HG02610 (cell line): ENCODE results near the gene NDRG4.

Experiments
- ATAC-seq: cut with Tn5 transposase; IDR thresholded peaks from one replicate; pipeline ENCODE4 v1.9.1; 2021; ENCODE audit warnings: mild to moderate bottlenecking, moderate library complexity; ENCODE audit not compliant: unreplicated experiment

Gene NDRG4

GRCh38 chr16:58537124-58537906 is 37.4 kb downstream of the NDRG4 start:
- no peak for ATAC-seq

- no peak for ATAC-seq
Measured at GRCh38 chr16:58541711-58542110, 41.8 kb downstream of the NDRG4 start.

- no peak for ATAC-seq
Measured at GRCh38 chr16:58542291-58542690, 42.3 kb downstream of the NDRG4 start.

DNA sequence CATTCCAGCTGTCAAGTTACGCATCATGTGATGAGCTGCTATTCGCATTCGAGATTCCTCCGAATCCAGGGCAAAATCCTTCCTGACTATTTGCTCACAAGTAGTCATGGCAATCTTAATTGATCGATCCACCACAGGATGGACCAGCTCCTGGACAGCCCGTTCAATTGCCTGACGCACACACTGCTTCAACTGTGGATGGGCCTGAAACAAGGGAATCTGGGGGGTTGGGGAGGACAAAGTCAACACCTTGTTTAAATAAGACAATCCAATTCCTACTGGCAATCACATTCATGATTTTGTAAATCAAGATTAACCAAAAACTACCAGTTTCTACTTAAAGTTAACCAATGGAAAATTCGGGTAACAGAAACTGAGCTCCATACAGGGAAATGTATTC is 43.7 kb downstream of the NDRG4 start:
- ATAC-seq: no peak

DNA sequence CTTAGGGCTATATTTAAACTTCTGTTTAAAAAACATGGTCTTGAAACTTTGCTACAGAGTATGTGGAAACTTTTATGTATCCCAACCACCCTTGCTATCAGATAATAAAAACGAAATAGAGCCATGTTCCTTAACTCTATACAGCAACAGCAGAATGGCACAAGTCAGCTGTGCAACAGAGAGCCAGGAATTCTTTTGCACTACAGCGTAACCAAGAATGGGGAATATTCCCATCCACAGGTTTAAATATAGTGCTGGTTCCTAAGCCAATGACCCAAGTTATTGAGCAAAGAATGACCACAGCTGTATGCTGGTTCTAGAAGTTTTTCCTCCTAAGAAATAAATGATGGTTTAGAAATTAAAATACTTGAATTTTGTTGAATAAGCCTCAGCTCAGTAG is 48.4 kb downstream of the NDRG4 start:
- no peak for ATAC-seq

DNA sequence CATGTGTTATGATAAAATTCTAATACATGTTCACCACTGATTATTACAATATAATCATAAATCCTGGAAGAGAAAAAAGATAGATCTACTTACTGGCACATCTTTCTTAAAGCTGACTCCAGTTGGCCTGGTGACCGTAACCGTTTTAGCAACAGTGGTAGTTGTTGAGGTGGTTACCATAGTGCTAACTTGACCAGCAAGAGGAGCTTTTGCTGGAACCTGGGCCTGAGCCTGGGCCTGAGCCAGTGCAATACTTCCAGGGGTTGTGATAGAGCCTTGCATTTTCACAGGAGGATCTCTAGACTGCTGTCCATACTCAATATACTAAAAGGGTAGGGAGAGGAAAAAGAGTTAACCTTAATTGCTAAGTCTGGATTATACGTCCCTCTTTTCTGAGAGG is 51.6 kb downstream of the NDRG4 start:
- no peak for ATAC-seq

DNA sequence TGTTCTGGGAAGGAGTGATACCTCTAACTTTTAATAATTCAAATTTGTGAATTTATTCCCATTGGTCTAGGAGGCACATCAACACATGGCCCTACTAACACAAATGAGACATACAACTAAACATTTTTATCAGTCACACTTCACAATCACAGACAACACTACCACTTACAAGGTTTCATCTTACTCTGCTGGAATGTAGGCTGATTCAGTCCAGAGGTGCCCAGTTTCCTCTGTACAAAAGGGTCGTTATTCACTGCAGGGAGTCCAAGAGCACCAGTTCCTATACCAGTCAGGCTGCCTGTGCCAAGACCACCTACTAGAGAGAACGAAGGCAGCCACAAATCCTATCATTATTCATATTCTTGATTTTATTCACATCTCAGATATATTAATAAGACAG is 56.7 kb downstream of the NDRG4 start:
- ATAC-seq: no peak
